Lower leg skin (tissue), 3 donors: ENCODE data around the gene C2CD4A.

Experiments used
- CTCF ChIP-seq, 3 donors: fragments of 450-650 bp; IDR thresholded peaks; one replicate each; pipeline ENCODE4 v1.5.1; 2016; ENCODE audit warnings: antibody characterized with exemption in 3 of 3, mild to moderate bottlenecking in 3 of 3, moderate library complexity in 2 of 3
- POLR2A ChIP-seq, 2 donors: fragments of 450-650 bp; IDR thresholded peaks; one replicate each; pipeline ENCODE4 v1.6.1; 2016 to 2017; ENCODE audit warnings: antibody characterized with exemption in 2 of 2, mild to moderate bottlenecking in 1 of 2, moderate library complexity in 1 of 2

GRCh38 chr15:62105266-62105665 lies 38.5 kb downstream of the C2CD4A start:
- TF ChIP-seq CTCF (IDR thresholded peaks at IDR 0.05) (no peak), POLR2A (IDR thresholded peaks at IDR 0.05) (no peak)
